ENCODE results near the gene DCAF5. TPM values are rescaled to one million over a fixed set of nuclear protein-coding genes. Genes with fewer than 3 reads are reported as not detected.

Gene DCAF5
- 11.4 and 19.0 TPM in 2 replicates for total RNA-seq

DNA sequence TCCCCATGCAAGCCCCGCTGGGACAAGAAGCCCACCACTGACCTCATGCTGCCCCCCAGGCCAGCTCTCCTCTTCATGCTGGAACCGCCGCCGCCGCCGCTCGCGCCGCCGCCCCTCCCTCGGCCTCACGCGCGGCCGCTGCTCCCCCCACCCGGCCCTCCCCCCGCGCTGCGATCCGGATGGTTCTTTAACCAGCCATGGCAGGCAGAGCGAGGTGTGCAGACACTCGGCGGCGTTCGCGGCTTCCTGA, at the start of gene DCAF5:
Gene DCAF5, minus strand, starts transcription at position 218 of the 250 bp plus-strand sequence. Its CDS starts 141 bp downstream, at position 77.

GRCh38 chr14:69191340-69192111, 38.6 kb upstream of the DCAF5 start, which contains the start of gene EXD2:
Gene EXD2, plus strand, starts transcription at chr14:69191498. Its CDS starts 17,973 bp downstream, at chr14:69209471.

Other genes starting within 250 kb of the DCAF5 start
- gene ACTN1, start 173.8 kb downstream of the DCAF5 start, total RNA-seq, result 102 and 373 TPM in 2 replicates
- 12.7 and 12.9 TPM in 2 replicates for gene EXD2, start 38.4 kb upstream of the DCAF5 start, total RNA-seq
- gene GALNT16, start 107.0 kb upstream of the DCAF5 start, total RNA-seq, result 1.1 and 3.7 TPM in 2 replicates
- 92.1 and 94.9 TPM in 2 replicates for gene ERH, start 245.2 kb upstream of the DCAF5 start, total RNA-seq
- gene SLC39A9, start 245.6 kb upstream of the DCAF5 start, total RNA-seq, result 63.8 and 67.2 TPM in 2 replicates